Motor neuron (in vitro differentiated cells): ENCODE data around the gene TLK2. TPM values are rescaled to one million over a fixed set of nuclear protein-coding genes. Genes with fewer than 3 reads are reported as not detected.
"Not testable (repeated sequence)": the region's sequence is repeated elsewhere in the genome, so short reads cannot be mapped to it uniquely, and the experiment has no call there.

ENCODE experiments used
- ATAC-seq, 8 experiments: fragments of 200-7000 bp; cut with Tn5 transposase; replicated peaks in 6 of 8; 2 replicates each; pipeline ENCODE4 v1.8.0; 2021; ENCODE audit warnings: mild to moderate bottlenecking in 8 of 8, moderate library complexity in 8 of 8
- H3K27ac ChIP-seq, 2 donors: fragments of 250-450 bp; sonication (Bioruptor Pico); 2 replicates each; pipeline ENCODE4 v1.9.0; 2021; ENCODE audit warnings: antibody characterized with exemption in 2 of 2, mild to moderate bottlenecking in 2 of 2, moderate library complexity in 1 of 2
- H3K4me1 ChIP-seq, 2 donors: fragments of 250-450 bp; sonication (Bioruptor Pico); replicated peaks in 1 of 2; 2 replicates each; pipeline ENCODE4 v1.6.1; 2021; ENCODE audit warnings: antibody characterized with exemption in 2 of 2, mild to moderate bottlenecking in 2 of 2, moderate library complexity in 1 of 2
- H3K4me3 ChIP-seq, 5 donors: fragments of 250-450 bp; sonication (Bioruptor Pico); 2 replicates each; pipeline ENCODE4 v1.9.0; 2021; ENCODE audit warnings: antibody characterized with exemption in 5 of 5, mild to moderate bottlenecking in 5 of 5, moderate library complexity in 4 of 5
- WGBS, 10 experiments: fragments of 450-650 bp; shearing (Covaris generic); methylation state at CpG; one replicate each; pipeline ENCODE4 v1.0.0; 2022; 5-methylcytosine and 5-hydroxymethylcytosine counted together
- in situ Hi-C, 9 experiments: fragments of 400-800 bp; cut with MboI; loops; one replicate each; pipeline ENCODE4 v1.15.0; 2021; ENCODE audit warnings: low sequenced_read_pairs in 9 of 9, low pct_unique_long_range_greater_than_20kb in 2 of 9; ENCODE audit not compliant: unreplicated experiment in 9 of 9
- total RNA-seq, 8 experiments: library from RNA; unstranded; fragments of 300-600 nt; gene quantifications; 2 replicates each; pipeline versions ENCODE4 v1.2.3 to v1.2.4, GENCODE V29; 2022

The TLK2 gene
- total RNA-seq, 8 experiments from 2014 or later, result 25.2 to 54.5 (median 49.5) TPM

- ATAC-seq, result not testable (repeated sequence)
- WGBS, 10 experiments, result 100% methylated on average over 1 of the region's 4 CpGs; no CpG with 5 or more reads in 8 of the 10 experiments
Observed at GRCh38 chr17:62496344-62496743, 17.7 kb downstream of the TLK2 start.

GRCh38 chr17:62498796-62499195 lies 20.2 kb downstream of the TLK2 start:
- 90 to 100% (median 100%) methylated on average over 1 to 4 of the region's 8 CpGs; no CpG with 5 or more reads in 7 of the 10 experiments for WGBS, 10 experiments

More at GRCh38 chr17:62496344-62496743, 17.7 kb downstream of the TLK2 start:
- in situ Hi-C loops, H3K4me3 ChIP-seq, H3K27ac ChIP-seq, H3K4me1 ChIP-seq: not testable (repeated sequence)

GRCh38 chr17:62500463-62500862 lies 21.8 kb downstream of the TLK2 start:
- WGBS, 10 experiments, result 75 to 100% (median 100%) methylated on average over 1 of the region's 1 CpG
- ATAC-seq, in situ Hi-C loops, H3K4me3 ChIP-seq, H3K27ac ChIP-seq, H3K4me1 ChIP-seq: not testable (repeated sequence)

More at GRCh38 chr17:62498796-62499195, 20.2 kb downstream of the TLK2 start:
- in situ Hi-C loops, H3K4me1 ChIP-seq, ATAC-seq, H3K4me3 ChIP-seq, H3K27ac ChIP-seq: not testable (repeated sequence)

- in situ Hi-C loops, H3K4me1 ChIP-seq, H3K27ac ChIP-seq, ATAC-seq, H3K4me3 ChIP-seq: not testable (repeated sequence)
- WGBS, 10 experiments, result 80 to 100% (median 98%) methylated on average over 1 to 7 of the region's 8 CpGs; no CpG with 5 or more reads in 3 of the 10 experiments
Observed at GRCh38 chr17:62504857-62505256, 26.2 kb downstream of the TLK2 start.

GRCh38 chr17:62507191-62507836 lies 28.7 kb downstream of the TLK2 start:
- WGBS, 10 experiments, result 50 to 100% (median 95%) methylated on average over 1 to 2 of the region's 6 CpGs; no CpG with 5 or more reads in 3 of the 10 experiments

GRCh38 chr17:62510247-62510819 lies 31.7 kb downstream of the TLK2 start:
- H3K4me1 ChIP-seq, H3K4me3 ChIP-seq, in situ Hi-C loops, ATAC-seq, H3K27ac ChIP-seq: not testable (repeated sequence)
- WGBS, 10 experiments, result 86 to 100% (median 100%) methylated on average over 1 to 2 of the region's 3 CpGs; no CpG with 5 or more reads in 5 of the 10 experiments

More at GRCh38 chr17:62507191-62507836, 28.7 kb downstream of the TLK2 start:
- H3K4me3 ChIP-seq, ATAC-seq, H3K4me1 ChIP-seq, H3K27ac ChIP-seq, in situ Hi-C loops: not testable (repeated sequence)

- ATAC-seq, H3K4me1 ChIP-seq, in situ Hi-C loops, H3K4me3 ChIP-seq, H3K27ac ChIP-seq: not testable (repeated sequence)
- WGBS, 10 experiments, result 80 to 100% (median 94%) methylated on average over 1 to 3 of the region's 3 CpGs; no CpG with 5 or more reads in 3 of the 10 experiments
Observed at GRCh38 chr17:62511014-62511413, 32.4 kb downstream of the TLK2 start.

- H3K4me1 ChIP-seq, H3K4me3 ChIP-seq, ATAC-seq, H3K27ac ChIP-seq, in situ Hi-C loops: not testable (repeated sequence)
- 93 to 100% (median 99%) methylated on average over 2 to 7 of the region's 11 CpGs; no CpG with 5 or more reads in 6 of the 10 experiments for WGBS, 10 experiments
Observed at GRCh38 chr17:62516376-62516775, 37.8 kb downstream of the TLK2 start.

GRCh38 chr17:62521295-62521694 lies 42.7 kb downstream of the TLK2 start:
- H3K27ac ChIP-seq, ATAC-seq, H3K4me3 ChIP-seq, H3K4me1 ChIP-seq, in situ Hi-C loops: not testable (repeated sequence)
- 80 to 97% (median 95%) methylated on average over 2 to 5 of the region's 5 CpGs; no CpG with 5 or more reads in 7 of the 10 experiments for WGBS, 10 experiments

- H3K27ac ChIP-seq, H3K4me3 ChIP-seq, in situ Hi-C loops, H3K4me1 ChIP-seq, ATAC-seq: not testable (repeated sequence)
- no CpG with 5 or more reads among the region's 6 CpGs for WGBS, 10 experiments
Observed at GRCh38 chr17:62524077-62524476, 45.5 kb downstream of the TLK2 start.

GRCh38 chr17:62525317-62525716 lies 46.7 kb downstream of the TLK2 start:
- H3K27ac ChIP-seq, H3K4me1 ChIP-seq, ATAC-seq, in situ Hi-C loops, H3K4me3 ChIP-seq: not testable (repeated sequence)
- WGBS, 10 experiments, result 70 to 100% (median 80%) methylated on average over 1 to 3 of the region's 6 CpGs; no CpG with 5 or more reads in 7 of the 10 experiments

- H3K27ac ChIP-seq, in situ Hi-C loops, H3K4me3 ChIP-seq, H3K4me1 ChIP-seq, ATAC-seq: not testable (repeated sequence)
- WGBS, 10 experiments, result 0 to 100% (median 70%) methylated on average over 1 of the region's 1 CpG; no CpG with 5 or more reads in 1 of the 10 experiments
Observed at GRCh38 chr17:62530936-62531335, 52.3 kb downstream of the TLK2 start.

- in situ Hi-C loops, H3K27ac ChIP-seq, ATAC-seq, H3K4me1 ChIP-seq, H3K4me3 ChIP-seq: not testable (repeated sequence)
- 94 to 100% (median 100%) methylated on average over 1 to 2 of the region's 4 CpGs; no CpG with 5 or more reads in 6 of the 10 experiments for WGBS, 10 experiments
Observed at GRCh38 chr17:62536557-62536956, 57.9 kb downstream of the TLK2 start.
